Epidermal melanocyte (primary cell): Measurements from ENCODE around the gene COMMD1.

Experiments used
- DNase-seq: peaks from one replicate; pipeline ENCODE4 v3.0.0; 2011; ENCODE audit warnings: low spot score; ENCODE audit not compliant: insufficient read length

The COMMD1 gene

GRCh38 chr2:62175728-62176127, 270.3 kb downstream of the COMMD1 start:
- DNase-seq, result no peak

GRCh38 chr2:62176801-62177200, 271.3 kb downstream of the COMMD1 start:
- DNase-seq, result no peak

- no peak for DNase-seq
Observed at GRCh38 chr2:62177392-62178049, 272.0 kb downstream of the COMMD1 start.

GRCh38 chr2:62178741-62179271, 273.3 kb downstream of the COMMD1 start:
- no peak for DNase-seq

GRCh38 chr2:62180975-62181374, 275.5 kb downstream of the COMMD1 start:
- no peak for DNase-seq

- DNase-seq, result no peak
Observed at GRCh38 chr2:62181843-62182242, 276.4 kb downstream of the COMMD1 start.

GRCh38 chr2:62184512-62185230, 279.2 kb downstream of the COMMD1 start:
- DNase-seq, result no peak
